ENCODE data around the gene ART3.

GRCh38 chr4:76058302-76058701 lies 16.2 kb upstream of the ART3 start:
- no peak for TF ChIP-seq CTCF (conservative IDR thresholded peaks at IDR 0.05; ENCODE audit: low read depth, low read length)
- no peak for TF ChIP-seq EZH2 (IDR thresholded peaks at IDR 0.05; ENCODE audit: borderline replicate concordance, low read depth, low read length, poor library complexity, severe bottlenecking)
